HG03565 (cell line): ENCODE data around the gene SCYGR6.

ENCODE experiments used
- ATAC-seq: cut with Tn5 transposase; IDR thresholded peaks from one replicate; pipeline ENCODE4 v1.9.1; 2021; ENCODE audit warnings: mild to moderate bottlenecking, moderate library complexity; ENCODE audit not compliant: unreplicated experiment

The SCYGR6 gene

DNA sequence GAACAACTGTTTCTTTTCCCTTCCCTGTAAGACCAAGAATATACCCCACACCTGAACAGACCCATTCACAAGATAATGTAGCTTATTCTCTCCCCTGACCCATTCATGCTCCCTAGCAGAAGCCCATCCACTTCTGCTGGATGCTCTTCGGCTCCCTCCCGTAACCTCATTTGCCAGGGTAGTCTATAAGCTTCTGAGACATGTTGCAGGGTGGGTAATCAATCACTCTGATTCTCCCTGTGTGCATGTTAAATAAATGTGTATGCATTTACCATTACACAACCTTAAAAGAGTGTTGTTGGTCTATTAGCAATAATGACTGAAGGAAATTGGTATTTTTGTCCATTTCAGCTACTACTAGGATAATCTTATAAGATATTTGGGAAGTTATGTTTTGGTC is 8.1 kb downstream of the SCYGR6 start:
- ATAC-seq = no peak

DNA sequence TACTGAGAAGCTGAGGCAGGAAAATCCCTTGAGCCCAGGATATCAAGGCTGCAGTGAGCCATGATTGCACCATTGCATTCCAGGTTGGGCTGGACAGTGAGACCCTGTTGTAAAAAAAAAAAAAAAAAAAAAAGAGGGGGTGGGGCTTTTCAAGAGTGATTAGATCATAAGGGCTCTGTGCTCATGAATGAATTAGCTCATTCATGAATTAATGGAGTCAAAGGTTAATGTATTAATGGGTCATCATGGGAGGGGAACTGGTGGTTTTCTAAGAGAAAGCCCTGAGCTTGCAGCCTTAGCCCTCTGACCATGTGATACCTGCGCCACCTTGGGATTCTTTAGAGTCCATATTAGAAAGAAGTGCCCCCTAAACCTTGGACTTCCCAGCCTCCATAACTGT is 11.3 kb downstream of the SCYGR6 start:
- ATAC-seq = no peak

DNA sequence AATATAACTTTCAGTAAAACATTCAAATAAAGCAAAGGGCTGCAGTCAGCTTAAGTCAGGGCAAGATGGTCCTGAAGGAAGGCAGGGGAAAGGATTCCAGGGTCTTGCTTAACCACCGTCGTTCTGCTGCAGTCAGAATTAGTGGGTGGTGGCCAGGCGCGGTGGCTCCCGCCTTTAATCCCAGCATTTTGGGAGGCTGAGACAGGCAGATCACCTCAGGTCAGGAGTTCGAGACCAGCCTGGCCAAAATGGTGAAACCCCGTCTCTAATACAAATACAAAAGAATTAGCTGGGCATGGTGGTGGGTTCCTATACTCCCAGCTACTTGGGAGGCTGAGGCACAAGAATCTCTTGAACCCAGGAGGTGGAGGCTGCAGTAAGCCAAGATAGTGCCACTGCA is 13.6 kb downstream of the SCYGR6 start:
- ATAC-seq = no peak

DNA sequence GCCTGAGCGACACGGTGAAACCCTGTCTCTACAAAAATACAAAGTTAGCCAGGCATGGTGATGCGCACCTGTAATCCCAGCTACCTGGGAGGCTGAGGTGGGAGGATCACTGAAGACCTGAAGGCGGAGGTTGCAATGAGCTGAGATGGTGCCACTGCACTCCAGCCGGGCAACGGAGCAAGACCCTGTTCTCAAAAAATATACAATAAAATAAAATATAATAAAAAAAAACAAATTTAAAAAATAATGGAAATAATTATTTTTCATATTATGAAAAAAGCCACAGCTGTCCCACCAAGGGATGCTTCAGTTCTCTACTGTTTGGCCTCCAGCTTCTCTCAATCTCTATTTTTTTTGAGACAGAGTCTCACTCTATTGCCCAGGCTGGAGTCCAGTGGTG is 17.2 kb downstream of the SCYGR6 start:
- no peak for ATAC-seq

DNA sequence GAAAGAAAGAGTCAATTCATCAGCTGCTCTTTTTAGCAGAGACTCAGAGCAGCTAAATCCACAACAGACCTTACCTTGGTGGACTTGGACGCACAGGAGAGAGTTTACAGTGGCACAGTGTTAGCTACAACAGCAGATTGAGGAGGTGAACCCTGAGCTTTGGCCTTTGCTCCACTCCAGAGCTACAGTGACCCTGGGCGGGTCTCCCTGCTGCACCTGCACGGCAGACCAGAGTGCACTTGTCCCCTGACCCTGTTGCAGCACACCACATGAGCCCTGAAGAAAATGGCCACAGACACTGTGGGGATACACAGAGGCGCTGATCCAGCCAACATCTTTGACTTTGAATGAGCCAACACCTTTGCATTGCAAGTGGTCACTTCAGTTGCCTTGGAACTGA is 17.7 kb downstream of the SCYGR6 start:
- no peak for ATAC-seq

DNA sequence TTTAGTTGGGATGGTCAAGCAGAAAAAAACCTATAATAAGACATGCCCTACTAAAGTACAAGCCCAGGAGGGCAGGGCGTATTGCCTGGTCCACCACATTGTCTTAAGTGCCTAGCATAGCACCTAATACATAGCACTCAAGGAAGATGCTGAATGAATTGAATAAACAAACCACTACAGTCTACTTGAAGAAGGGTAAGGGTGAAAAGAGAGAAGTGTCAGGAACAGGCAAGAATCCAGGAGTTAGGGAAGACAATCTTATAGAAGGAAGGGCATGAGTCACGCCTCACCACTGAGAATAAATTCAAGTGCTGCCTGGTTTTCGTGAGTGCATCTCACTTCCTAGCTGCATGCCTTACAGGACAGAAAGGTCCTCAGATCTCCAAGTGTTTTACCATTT is 20.6 kb downstream of the SCYGR6 start:
- no peak for ATAC-seq

DNA sequence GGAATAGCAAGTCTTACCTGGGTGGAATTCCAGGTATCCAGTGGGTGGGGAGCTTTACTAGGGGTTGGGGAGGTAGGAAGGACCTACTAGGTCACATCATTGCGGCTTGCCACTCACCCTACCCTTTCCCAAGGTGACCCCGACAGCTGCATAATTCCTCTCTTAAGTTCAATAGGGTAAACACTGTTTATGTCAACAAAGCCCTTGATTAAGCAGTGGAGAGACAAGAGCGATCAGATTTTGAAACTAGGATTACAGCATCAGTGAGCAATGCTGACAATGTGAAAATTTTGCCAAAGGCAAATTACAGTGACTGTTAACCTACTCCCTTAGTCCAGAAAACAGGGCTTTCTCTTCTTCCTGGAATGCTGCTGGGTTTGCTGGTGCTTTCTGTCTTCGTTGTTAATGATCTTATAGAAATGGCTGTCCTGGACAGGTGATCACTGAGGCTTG is 21.3 kb downstream of the SCYGR6 start:
- ATAC-seq = no peak

DNA sequence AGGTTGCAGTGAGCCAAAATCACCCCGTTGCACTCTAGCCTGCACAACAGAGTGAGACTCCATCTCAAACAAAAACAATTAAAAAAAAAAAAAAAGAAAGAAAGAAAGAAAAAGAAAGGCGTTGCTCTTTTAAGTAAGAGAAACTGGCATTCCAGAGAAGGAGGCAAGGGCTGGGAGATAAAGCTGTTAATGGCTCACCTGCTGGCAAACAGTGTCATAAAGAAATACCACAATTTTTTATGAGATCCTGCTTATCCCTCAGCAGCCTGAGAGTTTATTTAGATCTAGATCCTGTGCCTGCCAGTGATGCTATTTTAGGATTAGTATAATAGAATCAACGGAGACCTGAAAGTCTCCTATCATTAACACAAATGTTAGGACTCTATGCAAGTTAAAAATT is 23.0 kb downstream of the SCYGR6 start:
- ATAC-seq = no peak

DNA sequence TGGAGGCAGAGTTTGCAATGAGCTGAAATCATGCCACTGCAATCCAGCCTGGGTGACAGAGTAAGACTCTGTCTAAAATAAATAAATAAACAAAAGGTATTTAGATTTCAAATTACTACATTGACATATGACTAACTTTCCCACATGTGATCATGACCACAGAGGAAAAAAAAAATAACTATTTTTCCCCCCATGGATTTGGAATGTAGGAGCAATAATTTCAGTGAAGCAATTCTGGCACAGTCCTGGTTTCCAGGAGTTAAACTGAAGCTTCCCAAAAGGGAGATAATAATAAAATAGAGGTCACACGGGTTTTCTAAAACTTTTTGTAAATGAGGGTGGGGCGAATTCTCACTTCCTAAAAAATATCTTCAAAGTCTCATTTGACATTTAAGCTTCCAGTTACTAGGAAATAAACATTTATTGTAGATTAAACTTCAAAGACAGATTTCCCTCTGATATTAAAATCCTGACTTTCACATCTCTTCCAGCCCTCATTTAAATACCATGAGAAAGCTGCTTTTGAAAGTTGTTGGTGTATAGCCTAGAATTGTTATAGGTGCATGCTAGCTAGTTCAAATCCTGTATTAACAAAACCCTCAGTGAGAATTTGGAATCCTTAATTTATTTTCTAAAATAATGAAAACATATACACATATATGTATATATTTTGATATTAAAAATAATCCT is 27.4 kb downstream of the SCYGR6 start:
- ATAC-seq = no peak

DNA sequence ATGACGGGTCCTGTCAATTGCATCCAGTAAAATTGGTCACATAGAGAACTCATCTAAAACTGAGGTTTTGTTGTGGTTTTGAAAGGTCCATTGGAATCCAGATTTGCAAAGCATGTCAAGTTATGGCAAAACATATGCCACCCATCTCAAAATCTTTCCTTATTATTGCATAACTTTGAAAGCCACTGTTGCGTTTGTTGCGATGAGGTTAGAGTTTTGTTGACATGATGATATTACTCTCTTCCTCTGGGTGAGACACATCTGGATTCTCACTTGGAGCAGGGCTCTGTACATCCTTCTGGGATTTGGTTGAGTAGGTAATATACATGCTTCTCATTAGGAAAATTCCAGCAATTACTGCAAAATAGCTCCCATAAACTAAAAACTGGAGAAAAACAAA is 37.4 kb downstream of the SCYGR6 start:
- no peak for ATAC-seq

DNA sequence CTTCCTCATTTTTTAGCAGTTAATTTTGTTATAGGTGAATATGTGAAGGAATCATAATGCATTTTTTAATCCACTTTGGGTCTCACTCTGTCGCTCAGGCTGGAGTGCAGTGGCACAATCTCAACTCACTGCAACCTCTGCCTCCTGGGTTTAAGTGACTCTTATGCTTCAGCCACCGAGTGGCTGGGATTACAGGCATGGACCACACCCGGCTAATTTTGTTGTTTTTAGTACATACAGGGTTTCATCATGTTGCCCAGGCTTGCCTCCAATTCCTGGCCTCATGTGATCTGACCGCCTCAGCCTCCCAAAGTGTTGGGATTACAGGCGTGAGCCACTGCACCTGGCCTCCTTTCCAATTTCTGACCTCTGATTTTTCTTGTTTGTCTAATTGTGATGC is 40.3 kb downstream of the SCYGR6 start:
- no peak for ATAC-seq

DNA sequence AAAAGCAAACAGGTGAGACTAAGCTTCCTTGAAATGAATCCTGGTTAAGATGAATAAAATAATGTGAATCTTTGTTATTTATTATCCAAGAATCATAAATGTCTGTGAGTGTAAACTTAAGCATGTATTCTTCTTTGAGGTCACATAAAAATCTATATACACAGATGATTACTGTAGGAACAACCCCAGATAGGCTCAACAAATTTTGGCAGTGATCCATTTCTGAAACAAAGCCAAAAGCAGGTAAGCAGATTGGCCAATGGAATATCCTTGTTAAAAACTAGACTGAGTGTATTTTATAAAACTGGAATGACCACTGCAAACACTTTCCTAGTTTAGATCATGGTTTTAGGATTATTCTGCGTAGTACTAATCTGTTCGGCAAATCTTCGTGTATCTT is 46.6 kb downstream of the SCYGR6 start:
- no peak for ATAC-seq

DNA sequence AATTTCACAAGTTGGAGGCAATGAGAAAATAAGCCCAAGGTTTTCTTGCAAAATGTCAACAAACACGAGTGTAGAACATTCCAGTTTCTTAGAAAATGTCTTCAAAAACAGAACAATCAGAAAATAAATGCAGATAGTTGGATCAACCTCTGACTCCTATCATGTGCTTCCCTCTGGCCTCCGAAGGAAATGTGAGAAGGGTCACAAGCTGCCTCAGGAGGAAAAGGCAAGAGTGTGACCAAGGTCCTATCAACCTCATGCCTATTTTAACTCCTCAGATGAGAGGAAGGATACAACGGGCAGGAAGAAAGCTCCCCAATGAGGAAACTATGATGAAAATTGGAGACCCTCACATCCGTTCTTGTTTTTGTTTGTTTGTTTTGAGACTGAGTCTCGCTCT is 50.1 kb downstream of the SCYGR6 start:
- ATAC-seq = no peak
